A549 (cell line): ENCODE measurements around the gene KRT32. TPM values are rescaled to one million over a fixed set of nuclear protein-coding genes. Genes with fewer than 3 reads are reported as not detected.

Experiments
- ATAC-seq, 2 experiments: fragments of 200-7000 bp in 1 of 2; fragments of >200 bp in 1 of 2; cut with Nextera tagmentation in 1 of 2; cut with Tn5 transposase in 1 of 2; 3 replicates each; pipeline versions ENCODE4 v1.8.0 to v1.9.1; 2018 to 2020; ENCODE audit warnings: mild to moderate bottlenecking in 1 of 2, moderate library complexity in 1 of 2
- CTCF ChIA-PET: fragments of 300-600 bp; sonication (Branson Sonifier 250); formaldehyde crosslinking; extraction: SDS; loops from one replicate; lab custom pipeline; 2021; ENCODE audit warnings: antibody characterized with exemption, inconsistent platforms; lab: Yijun Ruan, JAX
- POLR2A ChIA-PET: fragments of 350-600 bp; formaldehyde crosslinking; extraction: SDS; loops from one replicate; lab custom pipeline; 2021; ENCODE audit warnings: antibody characterized with exemption, inconsistent platforms; lab: Yijun Ruan, JAX
- DNase-seq, 2 experiments: peaks; one replicate each; pipeline versions ENCODE4 v3.0.0 to v3.0.0-alpha.2; 2011 to 2016; ENCODE audit warnings: low read depth in 1 of 2, low spot score in 1 of 2
- FAIRE-seq: peaks from 2 replicates; lab custom pipeline; 2011; peaks lifted over from hg19 to GRCh38; lab: Jason Lieb, UNC
- H3K27ac ChIP-seq, 2 experiments: fragments of >200 bp; sonication (Bioruptor Twin); formaldehyde crosslinking; 3 replicates each; pipeline ENCODE4 v1.5.1; 2016 to 2017
- H3K4me1 ChIP-seq: fragments of >200 bp; sonication (Bioruptor Twin); formaldehyde crosslinking; 3 replicates; pipeline ENCODE4 v1.6.1; 2016
- H3K4me2 ChIP-seq: fragments of >200 bp; sonication (Bioruptor Twin); formaldehyde crosslinking; 3 replicates; pipeline ENCODE4 v1.6.1; 2016
- H3K4me3 ChIP-seq: fragments of >200 bp; sonication (Bioruptor Twin); formaldehyde crosslinking; 3 replicates; pipeline ENCODE4 v1.5.1; 2016
- H3K9me3 ChIP-seq: fragments of >200 bp; sonication (Bioruptor Twin); formaldehyde crosslinking; 3 replicates; pipeline ENCODE4 v1.6.1; 2016
- BCL3 ChIP-seq: fragments of >200 bp; sonication (Bioruptor Twin); formaldehyde crosslinking; IDR thresholded peaks from 3 replicates; pipeline ENCODE4 v1.6.1; 2016
- BHLHE40 ChIP-seq: IDR thresholded peaks from 2 replicates; pipeline ENCODE4 v1.6.1; 2012; ENCODE audit warnings: low read depth, low read length, inconsistent platforms
- CBX2 ChIP-seq: fragments of 200-600 bp; sonication (generic); IDR thresholded peaks from 2 replicates; pipeline ENCODE4 v1.6.1; 2016; ENCODE audit warnings: low read depth, mild to moderate bottlenecking, borderline replicate concordance
- CBX8 ChIP-seq: fragments of 200-600 bp; sonication (generic); IDR thresholded peaks from 2 replicates; pipeline ENCODE4 v1.6.1; 2016
- CHD2 ChIP-seq: fragments of 150-350 bp; IDR thresholded peaks from 2 replicates; pipeline ENCODE4 v1.6.1; 2014; ENCODE audit warnings: low read length; ENCODE audit not compliant: partially characterized antibody
- CHD4 ChIP-seq: fragments of 200-600 bp; sonication (generic); IDR thresholded peaks from 2 replicates; pipeline ENCODE4 v1.6.1; 2016; ENCODE audit warnings: antibody characterized with exemption, mild to moderate bottlenecking, borderline replicate concordance
- CTCF ChIP-seq: fragments of >200 bp; sonication (Bioruptor Twin); formaldehyde crosslinking; IDR thresholded peaks from 3 replicates; pipeline ENCODE4 v1.5.1; 2016
- FOSB ChIP-seq: fragments of 250-450 bp; sonication (Bioruptor Pico); IDR thresholded peaks from 2 replicates; pipeline ENCODE4 v1.5.0; 2020; ENCODE audit warnings: mild to moderate bottlenecking, moderate library complexity
- HDAC2 ChIP-seq: fragments of 200-600 bp; sonication (generic); IDR thresholded peaks from 2 replicates; pipeline ENCODE4 v1.6.1; 2016
- HEYL ChIP-seq: fragments of 250-450 bp; sonication (Bioruptor Pico); IDR thresholded peaks from 2 replicates; pipeline ENCODE4 v1.8.0; 2021; ENCODE audit warnings: mild to moderate bottlenecking, moderate library complexity
- HOXA7 ChIP-seq: fragments of 250-450 bp; sonication (Bioruptor Pico); IDR thresholded peaks from 2 replicates; pipeline ENCODE4 v1.5.0; 2020; ENCODE audit warnings: mild to moderate bottlenecking, moderate library complexity
- HOXB5 ChIP-seq: fragments of 250-450 bp; sonication (Bioruptor Pico); IDR thresholded peaks from 2 replicates; pipeline ENCODE4 v1.5.0; 2020; ENCODE audit warnings: mild to moderate bottlenecking, moderate library complexity
- MAFK ChIP-seq: fragments of 450-650 bp; IDR thresholded peaks from 2 replicates; pipeline ENCODE4 v1.6.1; 2014; ENCODE audit not compliant: partially characterized antibody
- POLR2A ChIP-seq: IDR thresholded peaks from 2 replicates; pipeline ENCODE4 v1.6.1; 2012; ENCODE audit warnings: mild to moderate bottlenecking, low read length
- REST ChIP-seq: fragments of 200-600 bp; sonication (generic); IDR thresholded peaks from 2 replicates; pipeline ENCODE4 v1.6.1; 2016; ENCODE audit warnings: antibody characterized with exemption, mild to moderate bottlenecking, moderate library complexity
- RNF2 ChIP-seq: fragments of 200-600 bp; sonication (generic); IDR thresholded peaks from 2 replicates; pipeline ENCODE4 v1.6.1; 2016; ENCODE audit warnings: low read depth, mild to moderate bottlenecking, antibody characterized with exemption, moderate library complexity, borderline replicate concordance
- SMC3 ChIP-seq: fragments of >200 bp; sonication (Bioruptor Twin); formaldehyde crosslinking; IDR thresholded peaks from 3 replicates; pipeline ENCODE4 v1.6.1; 2018; ENCODE audit warnings: inconsistent platforms
- SREBF2 ChIP-seq: fragments of 450-650 bp; IDR thresholded peaks from 2 replicates; pipeline ENCODE4 v1.6.1; 2014; ENCODE audit warnings: mild to moderate bottlenecking, moderate library complexity
- USF2 ChIP-seq: fragments of 450-650 bp; IDR thresholded peaks from 2 replicates; pipeline ENCODE4 v1.6.1; 2014; ENCODE audit warnings: antibody characterized with exemption
- ZFP36 ChIP-seq: fragments of 450-650 bp; IDR thresholded peaks from 2 replicates; pipeline ENCODE4 v1.6.1; 2014; ENCODE audit warnings: borderline replicate concordance; ENCODE audit not compliant: partially characterized antibody
- WGBS: methylation state at CpG from one replicate; pipeline ENCODE4 v1.1.6; 2017; ENCODE audit errors: missing lambda C conversion rate; 5-methylcytosine and 5-hydroxymethylcytosine counted together
- polyA plus RNA-seq, 4 experiments: library from polyadenylated mRNA; depleted of rRNA in 3 of 4; stranded (reverse); fragments of >200 nt; fragmentation: RNase III in 1 of 4; extraction: RNeasy Plus Mini Kit Qiagen cat#74134 plus additional on column Dnase treatment in 1 of 4; gene quantifications; 2 replicates in 3 of 4; 3 replicates in 1 of 4; pipeline ENCODE4 v1.2.3, GENCODE V29; 2011 to 2017
- TF ChIP-seq, protein P1 (sequence below): fragments of >200 bp; sonication (Bioruptor Twin); formaldehyde crosslinking; IDR thresholded peaks from 2 replicates; pipeline ENCODE4 v1.6.1; 2016
- TF ChIP-seq, protein P2 (sequence below): IDR thresholded peaks from 2 replicates; pipeline ENCODE4 v1.6.1; 2012; ENCODE audit warnings: low read depth, borderline replicate concordance

Gene KRT32
- polyA plus RNA-seq, 2 of the 4 experiments (the other 2 are of a cell fraction) = not detected

- Histone ChIP-seq H3K4me1 (peaks cover 16% of the 10 kb centered on the region), H3K27ac (peak overlapping the region in 1 of 2 experiments; percentile 38; a peak in 3 of 6 replicates), H3K4me2 (no peak overlapping the region)
- CTCF ChIA-PET = interaction anchor here (0.6 to 13.1 kb wide), 12 partner anchors 9 to 590 kb away, joined by 3 to 119 read pairs (median 6); partner anchors contain the start of gene KRT13
- no peak for TF ChIP-seq SMC3
- TF ChIP-seq RNF2 = no peak
- TF ChIP-seq SREBF2 = no peak
- no peak for TF ChIP-seq HOXB5
- TF ChIP-seq ZFP36 = no peak
- no peak for TF ChIP-seq BHLHE40
- TF ChIP-seq CBX8 = no peak
- TF ChIP-seq CHD4 = no peak
- no peak for TF ChIP-seq REST
- TF ChIP-seq HDAC2 = no peak
- no peak for TF ChIP-seq BCL3
- TF ChIP-seq, protein P1, sequence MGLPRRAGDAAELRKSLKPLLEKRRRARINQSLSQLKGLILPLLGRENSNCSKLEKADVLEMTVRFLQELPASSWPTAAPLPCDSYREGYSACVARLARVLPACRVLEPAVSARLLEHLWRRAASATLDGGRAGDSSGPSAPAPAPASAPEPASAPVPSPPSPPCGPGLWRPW = no peak
- no peak for TF ChIP-seq MAFK
- TF ChIP-seq POLR2A = no peak
- TF ChIP-seq CBX2 = no peak
- no peak for TF ChIP-seq FOSB
- no peak for TF ChIP-seq CTCF
- TF ChIP-seq HEYL (CRISPR knock-in tag) = no peak
- no peak for TF ChIP-seq HOXA7 (CRISPR knock-in tag)
- TF ChIP-seq, all 56 proteins: peak for 0
- FAIRE-seq (no peak), DNase-seq (no peak), ATAC-seq (no peak)
- Histone ChIP-seq H3K4me3 (no peak overlapping the region), H3K9me3 (no peaks in the 10 kb centered on the region)
- POLR2A ChIA-PET = interaction anchor here (1.1 kb wide), 1 partner anchor 676 kb away, joined by 3 read pairs; no protein-coding TSS in a partner anchor
- 33% methylated on average over 1 of the region's 2 CpGs for WGBS
These were observed 27.3 kb upstream of the KRT32 start for GRCh38 chr17:41494524-41494923.

DNA sequence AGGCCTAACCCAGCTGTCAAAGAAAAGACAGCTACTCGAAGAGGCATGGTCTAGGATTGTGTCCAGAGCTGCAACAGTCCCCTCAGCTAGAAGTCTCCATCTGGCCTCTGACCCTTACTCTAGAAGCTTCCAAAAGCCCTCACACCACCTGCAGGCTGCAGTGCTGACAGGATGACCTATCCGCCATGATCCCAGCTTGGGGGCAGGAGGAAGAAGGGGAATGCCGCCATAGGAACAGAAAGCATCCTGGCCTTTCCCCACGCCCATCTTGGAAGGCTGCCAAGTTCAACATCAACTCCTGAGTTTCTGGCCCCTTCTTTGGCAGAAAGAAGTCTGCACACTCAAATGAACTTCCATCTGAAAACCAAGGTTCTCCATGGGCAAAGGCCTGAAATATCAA is 25.6 kb upstream of the KRT32 start:
- peaks cover 16% of the 10 kb centered on the region for H3K4me1 ChIP-seq
- ChIA-PET CTCF (interaction anchor here (0.6 to 13.1 kb wide), 13 partner anchors 11 to 636 kb away, joined by 3 to 119 read pairs (median 4); no protein-coding TSS in a partner anchor), POLR2A (no interaction called here)
- no peak overlapping the region for H3K27ac ChIP-seq
- TF ChIP-seq USF2 = no peak
- TF ChIP-seq, protein P2, sequence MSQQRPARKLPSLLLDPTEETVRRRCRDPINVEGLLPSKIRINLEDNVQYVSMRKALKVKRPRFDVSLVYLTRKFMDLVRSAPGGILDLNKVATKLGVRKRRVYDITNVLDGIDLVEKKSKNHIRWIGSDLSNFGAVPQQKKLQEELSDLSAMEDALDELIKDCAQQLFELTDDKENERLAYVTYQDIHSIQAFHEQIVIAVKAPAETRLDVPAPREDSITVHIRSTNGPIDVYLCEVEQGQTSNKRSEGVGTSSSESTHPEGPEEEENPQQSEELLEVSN = no peak
- TF ChIP-seq CTCF = no peak
- TF ChIP-seq RNF2 = no peak
- no peak for TF ChIP-seq CHD2
- no peak overlapping the region for H3K4me3 ChIP-seq
- no peaks in the 10 kb centered on the region for H3K9me3 ChIP-seq
- H3K4me2 ChIP-seq = no peak overlapping the region
- DNase-seq (no peak), ATAC-seq (no peak), FAIRE-seq (no peak)
- 59% methylated on average over 4 of the region's 4 CpGs for WGBS
